IMR-90 (cell line): ENCODE results near the gene KRT1. TPM values are rescaled to one million over a fixed set of nuclear protein-coding genes. Genes with fewer than 3 reads are reported as not detected.

Source experiments
- ATAC-seq: fragments of 200-7000 bp; cut with Tn5 transposase; 2 replicates; pipeline ENCODE4 v1.9.1; 2020; ENCODE audit warnings: low read depth, mild to moderate bottlenecking, moderate library complexity
- BruUV-seq: library from RNA; stranded (reverse); fragments of 400-500 nt; replicated peaks from 2 replicates; lab custom pipeline; 2021; lab: Mats Ljungman, UMichigan
- CTCF ChIA-PET: fragments of 300-600 bp; formaldehyde crosslinking; extraction: SDS; loops from one replicate; lab custom pipeline; 2021; ENCODE audit warnings: antibody characterized with exemption; lab: Yijun Ruan, JAX
- POLR2A ChIA-PET: fragments of 300-600 bp; sonication (Branson Sonifier 250); formaldehyde crosslinking; loops from one replicate; lab custom pipeline; 2022; ENCODE audit warnings: antibody characterized with exemption; ENCODE audit not compliant: unreplicated experiment; lab: Charles Lee
- DNase-seq: peaks from one replicate; pipeline ENCODE4 v3.0.0; 2013
- H2AFZ ChIP-seq: replicated peaks from 2 replicates; pipeline ENCODE3; 2013; ENCODE audit warnings: low read length, mild to moderate bottlenecking; ENCODE audit not compliant: poor library complexity
- H2AK5ac ChIP-seq: 2 replicates; pipeline ENCODE4 v1.6.1; 2013; ENCODE audit warnings: low read depth, low read length, inconsistent platforms
- H2AK9ac ChIP-seq: replicated peaks from 2 replicates; pipeline ENCODE3; 2013; ENCODE audit warnings: mild to moderate bottlenecking, low read depth, low read length, moderate library complexity; ENCODE audit not compliant: poor library complexity
- H2BK120ac ChIP-seq: 2 replicates; pipeline ENCODE4 v1.6.1; 2013; ENCODE audit warnings: low read depth, low read length, inconsistent platforms
- H2BK15ac ChIP-seq: 3 replicates; pipeline ENCODE4 v1.6.1; 2013; ENCODE audit warnings: low read depth, low read length, inconsistent platforms
- H2BK20ac ChIP-seq: 2 replicates; pipeline ENCODE4 v1.6.1; 2013; ENCODE audit warnings: low read depth, mild to moderate bottlenecking, inconsistent platforms, low read length, moderate library complexity
- H2BK5ac ChIP-seq: 2 replicates; pipeline ENCODE4 v1.6.1; 2013; ENCODE audit warnings: mild to moderate bottlenecking, low read depth, low read length, inconsistent platforms; ENCODE audit not compliant: poor library complexity, severe bottlenecking
- H3K14ac ChIP-seq: replicated peaks from 2 replicates; pipeline ENCODE4 v1.6.1; 2013; ENCODE audit warnings: low read depth, low read length, inconsistent platforms
- H3K18ac ChIP-seq: 2 replicates; pipeline ENCODE4 v1.6.1; 2013; ENCODE audit warnings: low read depth, low read length, control low read depth
- H3K23ac ChIP-seq: 2 replicates; pipeline ENCODE4 v1.6.1; 2013; ENCODE audit warnings: low read depth, low read length, inconsistent platforms
- H3K27ac ChIP-seq: 2 replicates; pipeline ENCODE4 v1.5.1; 2013; ENCODE audit warnings: mild to moderate bottlenecking, control low read depth, low read length; ENCODE audit not compliant: insufficient read depth
- H3K27me3 ChIP-seq: 2 replicates; pipeline ENCODE4 v1.6.1; 2013; ENCODE audit warnings: low read length; ENCODE audit not compliant: control insufficient read depth, insufficient read depth
- H3K36me3 ChIP-seq: 2 replicates; pipeline ENCODE4 v1.6.1; 2013; ENCODE audit warnings: low read length, mixed read lengths; ENCODE audit not compliant: control insufficient read depth, insufficient read depth
- H3K4ac ChIP-seq: 2 replicates; pipeline ENCODE4 v1.6.1; 2013; ENCODE audit warnings: low read depth, low read length, inconsistent platforms
- H3K4me1 ChIP-seq: 2 replicates; pipeline ENCODE4 v1.6.1; 2013; ENCODE audit warnings: low read length, mixed read lengths; ENCODE audit not compliant: control insufficient read depth, insufficient read depth
- H3K4me2 ChIP-seq: 2 replicates; pipeline ENCODE4 v1.6.1; 2013; ENCODE audit warnings: low read depth, mild to moderate bottlenecking, control low read depth, low read length, moderate library complexity
- H3K4me3 ChIP-seq: 2 replicates; pipeline ENCODE4 v1.5.1; 2013; ENCODE audit warnings: low read depth, mild to moderate bottlenecking, control low read depth, low read length, moderate library complexity; ENCODE audit not compliant: insufficient read depth
- H3K56ac ChIP-seq: 2 replicates; pipeline ENCODE4 v1.6.1; 2013; ENCODE audit warnings: low read length, inconsistent platforms; ENCODE audit not compliant: insufficient read depth; ENCODE audit errors: extremely low read depth
- H3K79me1 ChIP-seq, 2 experiments: 2 replicates each; pipeline ENCODE4 v1.6.1; 2013; ENCODE audit warnings: low read length in 2 of 2, inconsistent platforms in 1 of 2, low read depth in 1 of 2
- H3K9ac ChIP-seq: 2 replicates; pipeline ENCODE4 v1.6.1; 2013; ENCODE audit warnings: low read depth, low read length, control low read depth
- H3K9me1 ChIP-seq: 2 replicates; pipeline ENCODE4 v1.6.1; 2013; ENCODE audit warnings: low read length, inconsistent platforms; ENCODE audit not compliant: insufficient read depth
- H3K9me3 ChIP-seq: 2 replicates; pipeline ENCODE4 v1.6.1; 2013; ENCODE audit warnings: low read length; ENCODE audit not compliant: control insufficient read depth, insufficient read depth
- H4K20me1 ChIP-seq: 2 replicates; pipeline ENCODE4 v1.6.1; 2013; ENCODE audit warnings: low read length, inconsistent platforms; ENCODE audit not compliant: insufficient read depth
- H4K5ac ChIP-seq: 2 replicates; pipeline ENCODE4 v1.6.1; 2013; ENCODE audit warnings: mild to moderate bottlenecking, low read depth, low read length, control low read depth
- H4K8ac ChIP-seq, 2 experiments: 2 replicates each; pipeline ENCODE4 v1.6.1; 2013; ENCODE audit warnings: low read depth in 2 of 2, low read length in 2 of 2, control low read depth in 1 of 2, inconsistent platforms in 1 of 2
- H4K91ac ChIP-seq: 2 replicates; pipeline ENCODE4 v1.6.1; 2013; ENCODE audit warnings: low read depth, low read length, inconsistent platforms; ENCODE audit not compliant: insufficient read depth
- MAZ ChIP-seq: IDR thresholded peaks from 2 replicates; pipeline ENCODE4 v1.6.1; 2012; ENCODE audit warnings: low read depth, mild to moderate bottlenecking, low read length, improper control_type of control experiment, moderate library complexity, borderline replicate concordance
- RAD21 ChIP-seq: IDR thresholded peaks from 2 replicates; pipeline ENCODE4 v1.6.1; 2012; ENCODE audit warnings: low read length, improper control_type of control experiment
- USF2 ChIP-seq: fragments of 150-350 bp; IDR thresholded peaks from 2 replicates; pipeline ENCODE4 v1.6.1; 2017; ENCODE audit warnings: mild to moderate bottlenecking, antibody characterized with exemption, low read length, low read depth
- WGBS, 2 experiments: methylation state at CpG; one replicate each; pipeline versions ENCODE4 v1.1.5 to v1.1.7; 2013; ENCODE audit warnings: missing lambda C conversion rate in 2 of 2; ENCODE audit not compliant: insufficient read length in 1 of 2; ENCODE audit errors: extremely low coverage in 2 of 2; 5-methylcytosine and 5-hydroxymethylcytosine counted together
- dilution Hi-C: fragments of 300-500 bp; cut with HindIII; formaldehyde crosslinking; loops from one replicate; pipeline ENCODE4 v1.14.3; 2018; ENCODE audit warnings: low sequenced_read_pairs; ENCODE audit not compliant: unreplicated experiment
- in situ Hi-C: fragments of 300-500 bp; cut with MboI; formaldehyde crosslinking; loops from 3 replicates; pipeline ENCODE4 v1.14.3; 2019; ENCODE audit warnings: low sequenced_read_pairs, inconsistent platforms, mixed read lengths
- intact Hi-C: fragments of 100-400 bp; cut with micrococcal nuclease; formaldehyde crosslinking; loops from 2 replicates; pipeline ENCODE4 v1.10.0; 2022
- polyA plus RNA-seq, 3 experiments: library from polyadenylated mRNA; depleted of rRNA; stranded (reverse); fragments of >200 nt; gene quantifications; 2 replicates each; pipeline ENCODE4 v1.2.3, GENCODE V29; 2012; ENCODE audit warnings: low replicate concordance in 1 of 3
- total RNA-seq: library from RNA; depleted of rRNA; stranded (reverse); fragments of >200 nt; gene quantifications from 2 replicates; pipeline ENCODE4 v1.2.3, GENCODE V29; 2012

Gene KRT1
- total and polyA plus RNA-seq, 2 of the 4 experiments (the other 2 are of a cell fraction) = not detected

GRCh38 chr12:52690351-52691075 is 10.3 kb upstream of the KRT1 start:
- Histone ChIP-seq H2AK5ac (no peak overlapping the region), H2BK15ac (no peak overlapping the region), H2BK5ac (no peak overlapping the region), H2BK20ac (no peak overlapping the region), H3K4me2 (no peak overlapping the region), H4K91ac (no peak overlapping the region), H4K20me1 (no peaks in the 10 kb centered on the region), H3K27ac (no peak overlapping the region), H3K4ac (no peak overlapping the region), H3K23ac (no peak overlapping the region), H3K4me1 (peaks cover 2% of the 10 kb centered on the region; the same call in 1 of the 2 replicates), H2AFZ (no peak overlapping the region), H3K14ac (no peak overlapping the region), H3K9me3 (no peaks in the 10 kb centered on the region), H2BK120ac (no peak overlapping the region), H3K79me1 (no peaks in the 10 kb centered on the region), H3K36me3 (no peaks in the 10 kb centered on the region), H3K9me1 (no peaks in the 10 kb centered on the region), H2AK9ac (no peak overlapping the region), H3K18ac (no peak overlapping the region), H4K8ac (no peak overlapping the region), H4K5ac (no peak overlapping the region), H3K4me3 (no peak overlapping the region), H3K27me3 (peaks cover 59% of the 10 kb centered on the region), H3K56ac (no peak overlapping the region), H3K9ac (no peak overlapping the region)
- no CpG with 5 or more reads among the region's 8 CpGs for WGBS, 2 experiments
- intact Hi-C loops (no loop called here), in situ Hi-C loops (no loop called here), dilution Hi-C loops (no loop called here)
- CTCF ChIA-PET = no interaction called here
- no peak for ATAC-seq
- TF ChIP-seq RAD21 (no peak), USF2 (no peak), MAZ (no peak)
- POLR2A ChIA-PET = no interaction called here
- no TSS peak for BruUV-seq
- DNase-seq = no peak
